ENCODE data around the gene ATP2C2.
"Not testable (repeated sequence)": the region's sequence is repeated elsewhere in the genome, so short reads cannot be mapped to it uniquely, and the experiment has no call there.

The ATP2C2 gene

GRCh38 chr16:84399912-84400311 lies 31.6 kb downstream of the ATP2C2 start:
- not testable (repeated sequence) for DNase-seq

DNA sequence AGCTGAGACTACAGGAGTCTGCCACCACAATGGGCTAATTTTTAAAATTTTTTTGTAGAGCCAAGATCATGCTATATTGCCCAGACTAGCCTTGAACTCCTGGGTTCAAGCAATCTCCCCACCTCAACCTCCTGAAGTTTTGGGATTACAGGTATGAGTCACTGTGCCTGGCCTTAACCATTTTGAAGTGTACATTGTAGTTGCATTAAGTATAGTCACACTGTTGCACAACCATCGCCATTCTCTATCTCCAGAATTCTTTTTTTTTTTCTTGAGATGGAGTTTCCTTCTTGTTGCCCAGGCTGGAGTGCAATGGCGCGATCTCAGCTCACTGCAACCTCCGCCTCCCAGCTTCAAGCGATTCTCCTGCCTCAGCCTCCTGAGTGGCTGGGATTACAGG lies 35.1 kb downstream of the ATP2C2 start:
- not testable (repeated sequence) for DNase-seq

DNA sequence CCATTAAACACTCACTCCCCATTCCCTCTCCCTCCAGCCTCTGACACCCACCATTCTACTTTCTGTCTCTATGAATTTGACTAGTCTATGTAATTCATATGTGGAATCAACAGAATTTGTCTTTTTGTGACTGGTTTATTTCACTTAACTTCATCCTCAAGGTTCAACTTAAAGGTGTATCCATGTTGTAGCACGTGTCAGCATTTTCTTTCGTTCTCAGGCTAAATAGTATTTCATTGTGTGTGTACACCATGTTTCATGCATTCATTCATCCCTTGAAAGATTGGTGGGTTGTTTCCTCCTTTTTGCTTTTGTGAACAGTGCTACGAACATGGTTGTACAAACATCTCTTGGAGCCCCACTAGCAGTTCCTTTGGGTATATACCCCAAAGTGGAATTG lies 36.0 kb downstream of the ATP2C2 start:
- DNase-seq, result no peak

GRCh38 chr16:84404936-84405639 lies 36.8 kb downstream of the ATP2C2 start:
- no peak for DNase-seq

DNA sequence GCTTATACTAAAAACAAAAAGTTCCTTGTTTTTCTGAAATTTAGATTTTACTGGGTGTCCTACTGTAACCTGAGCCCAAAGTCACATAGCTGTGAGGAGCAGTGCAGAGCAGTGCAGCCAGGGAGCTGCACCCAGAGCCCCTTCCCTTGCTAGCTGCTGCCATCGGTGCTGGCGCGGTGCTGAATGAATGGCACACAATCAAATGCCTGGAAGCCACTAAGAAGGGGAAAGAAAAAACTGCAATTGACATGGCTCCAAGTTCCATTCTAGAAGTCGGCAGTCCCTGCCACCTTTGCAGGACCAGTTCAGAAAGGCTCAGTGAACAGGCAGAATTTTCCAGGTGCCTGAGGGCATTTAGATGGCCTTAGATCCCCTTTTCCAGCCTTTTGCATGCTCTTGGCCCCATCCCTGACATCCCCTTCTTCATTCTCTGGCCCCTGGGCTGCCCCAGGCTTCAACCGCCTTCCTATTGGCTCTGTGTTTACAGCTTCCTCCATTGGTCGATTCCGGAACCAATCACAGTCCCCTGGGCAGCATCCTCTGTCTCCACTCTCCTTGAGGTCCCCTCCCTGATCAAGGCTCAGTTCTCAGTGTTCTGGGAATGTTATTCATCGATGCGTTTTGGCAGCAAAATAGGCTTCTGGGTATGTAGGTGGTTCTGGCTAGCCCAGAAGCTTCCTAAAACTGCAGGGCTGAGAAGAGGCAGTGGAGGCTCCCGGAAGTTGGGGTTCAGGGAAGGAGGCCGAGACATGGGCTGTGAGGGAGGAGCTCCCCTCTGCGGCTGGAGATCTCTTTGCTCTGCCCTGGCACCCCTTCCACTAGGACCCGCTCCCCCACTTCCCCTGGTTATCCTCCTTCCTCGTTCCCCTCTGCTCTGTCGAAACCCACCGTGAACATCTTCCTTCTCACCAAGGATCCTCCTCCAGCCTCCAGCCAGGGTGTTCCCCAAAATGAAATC lies 37.9 kb downstream of the ATP2C2 start:
- no peak for DNase-seq

DNA sequence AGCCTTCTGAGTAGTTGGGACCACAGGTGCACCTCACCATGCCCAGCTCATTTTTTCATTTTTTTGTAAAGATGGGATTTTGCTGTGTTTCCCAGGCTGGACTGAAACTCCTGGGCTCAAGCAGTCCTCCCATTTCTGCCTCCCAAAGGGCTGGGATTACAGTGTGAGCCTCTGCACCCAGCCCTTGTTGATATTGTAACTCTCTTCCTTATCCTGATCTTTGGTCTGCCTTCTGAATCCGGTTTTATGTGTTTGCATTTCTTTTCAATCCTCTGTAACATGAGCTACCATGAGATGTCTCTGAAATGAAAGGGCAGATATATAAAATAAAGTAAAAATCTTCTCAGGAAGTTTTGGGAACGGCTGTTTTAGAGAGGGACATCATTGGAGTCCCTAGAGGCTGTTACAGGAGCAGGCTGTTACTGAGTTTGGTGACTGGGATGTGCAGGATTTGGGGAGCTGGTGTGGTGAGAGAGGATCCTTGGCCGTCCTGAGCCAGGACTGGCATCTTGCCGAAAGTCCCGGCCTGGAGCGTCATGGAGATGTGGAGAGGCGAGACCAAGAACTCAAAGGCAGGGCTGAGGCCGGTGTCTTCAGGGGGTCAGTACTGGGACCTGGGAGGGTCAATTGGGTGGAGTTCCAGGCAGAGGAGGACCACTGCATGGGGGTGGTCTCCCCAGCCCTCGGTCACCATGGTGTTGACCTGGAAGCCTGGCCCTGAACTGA lies 39.4 kb downstream of the ATP2C2 start:
- DNase-seq, result no peak

GRCh38 chr16:84408314-84408690 lies 40.0 kb downstream of the ATP2C2 start:
- DNase-seq, result no peak

- DNase-seq, result no peak
Observed at GRCh38 chr16:84408856-84409255, 40.5 kb downstream of the ATP2C2 start.

DNA sequence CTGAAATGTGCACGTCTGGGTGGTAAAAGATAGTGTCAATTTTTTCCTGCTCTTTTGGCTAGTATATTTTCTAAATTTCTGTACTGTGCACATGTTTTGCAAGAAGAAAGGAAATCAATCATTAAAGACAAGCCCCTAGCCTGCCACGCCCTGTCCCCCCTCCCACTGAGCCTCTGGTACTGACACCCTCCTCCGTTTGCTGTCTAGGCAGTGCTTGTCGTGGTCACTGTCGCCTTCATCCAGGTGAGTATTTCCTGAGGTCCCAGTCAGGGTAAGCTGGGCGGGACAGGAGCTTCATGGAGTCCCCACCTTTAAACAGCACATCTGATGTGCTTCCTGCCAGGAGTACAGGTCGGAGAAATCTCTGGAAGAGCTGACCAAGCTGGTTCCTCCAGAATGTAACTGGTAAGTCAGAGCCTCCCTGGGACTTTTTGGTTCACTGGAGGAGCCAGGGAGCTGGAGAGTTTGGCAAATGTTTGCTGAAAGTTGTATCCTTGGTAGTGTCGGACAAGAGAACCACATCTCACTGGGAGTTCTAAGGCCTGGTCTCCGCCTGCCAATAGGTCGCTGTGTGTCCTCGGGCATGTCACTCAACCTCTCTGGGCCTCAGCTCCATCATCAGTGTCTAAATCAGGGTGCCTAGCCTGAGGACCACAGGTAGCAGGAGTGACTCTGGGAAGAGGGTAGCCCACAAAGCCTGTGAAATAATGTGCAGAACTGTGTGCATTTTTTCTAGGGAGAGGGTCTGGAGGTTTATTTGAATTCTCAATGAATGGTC lies 42.2 kb downstream of the ATP2C2 start:
- DNase-seq, result no peak

GRCh38 chr16:84411768-84412167 lies 43.4 kb downstream of the ATP2C2 start:
- no peak for DNase-seq

DNA sequence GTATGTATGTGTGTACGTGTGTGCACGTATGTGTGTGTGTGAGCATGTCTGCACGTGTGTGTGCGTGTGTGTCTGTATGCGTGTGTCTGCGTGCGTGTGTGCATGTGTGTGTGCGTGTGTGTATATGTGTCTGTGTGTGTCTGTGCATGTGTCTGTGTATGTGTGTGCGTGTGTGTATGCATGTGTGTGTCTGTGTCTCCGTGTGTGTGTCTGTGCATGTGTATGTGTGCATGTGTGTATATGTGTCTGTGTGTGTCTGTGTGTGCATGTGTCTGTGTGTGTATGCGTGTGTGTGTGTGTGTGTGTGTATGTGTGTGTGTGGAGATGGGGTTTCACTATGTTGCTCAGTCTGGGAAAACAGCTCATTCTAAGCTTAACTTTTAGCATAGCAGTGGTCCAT lies 43.9 kb downstream of the ATP2C2 start:
- DNase-seq, result no peak

GRCh38 chr16:84413244-84414004 lies 45.1 kb downstream of the ATP2C2 start:
- DNase-seq, result no peak

GRCh38 chr16:84414789-84415326 lies 46.5 kb downstream of the ATP2C2 start:
- no peak for DNase-seq

- no peak for DNase-seq
Observed at GRCh38 chr16:84416407-84417321, 48.3 kb downstream of the ATP2C2 start.

DNA sequence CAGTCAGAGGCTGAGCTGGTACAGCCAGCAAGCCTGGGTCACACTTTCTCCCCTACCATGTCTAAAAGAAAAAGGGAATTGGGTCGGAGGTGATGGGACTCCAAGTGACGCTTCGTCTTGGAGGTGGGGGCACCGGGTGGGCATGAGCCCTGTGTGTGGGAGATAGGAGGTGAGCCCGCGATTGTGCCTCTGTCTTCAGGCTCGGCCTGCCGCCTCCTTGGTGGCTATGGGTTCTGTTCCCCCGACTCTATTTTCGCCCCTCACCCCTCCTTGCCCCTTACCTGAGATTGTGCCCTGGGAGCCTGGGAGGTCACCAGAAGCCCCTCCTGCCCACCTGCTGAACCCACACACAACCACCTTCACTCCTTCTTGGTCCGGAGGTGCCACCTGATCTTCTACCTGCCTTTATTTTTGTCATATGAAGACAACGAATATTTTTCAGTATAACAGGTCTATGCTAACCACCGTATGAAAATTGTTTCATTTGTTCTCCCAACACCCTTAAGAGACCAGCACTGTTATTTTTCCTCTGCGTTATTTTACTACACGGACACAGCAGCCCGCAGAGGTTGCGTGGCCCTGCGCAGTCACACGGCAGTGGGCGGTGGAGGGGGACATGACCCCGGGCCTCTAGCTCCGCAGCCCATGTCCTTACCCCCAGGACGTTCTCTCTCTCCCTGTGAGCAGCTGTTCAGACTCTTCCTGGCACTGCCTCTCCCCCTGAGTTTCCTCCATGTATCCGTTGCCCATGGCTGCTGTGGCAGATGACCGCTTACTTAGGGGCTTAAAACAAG lies 49.9 kb downstream of the ATP2C2 start:
- no peak for DNase-seq

- no peak for DNase-seq
Observed at GRCh38 chr16:84419730-84420129, 51.4 kb downstream of the ATP2C2 start.

- not testable (repeated sequence) for DNase-seq
Observed at GRCh38 chr16:84420556-84420955, 52.2 kb downstream of the ATP2C2 start.

- no peak for DNase-seq
Observed at GRCh38 chr16:84421081-84421937, 53.0 kb downstream of the ATP2C2 start.

DNA sequence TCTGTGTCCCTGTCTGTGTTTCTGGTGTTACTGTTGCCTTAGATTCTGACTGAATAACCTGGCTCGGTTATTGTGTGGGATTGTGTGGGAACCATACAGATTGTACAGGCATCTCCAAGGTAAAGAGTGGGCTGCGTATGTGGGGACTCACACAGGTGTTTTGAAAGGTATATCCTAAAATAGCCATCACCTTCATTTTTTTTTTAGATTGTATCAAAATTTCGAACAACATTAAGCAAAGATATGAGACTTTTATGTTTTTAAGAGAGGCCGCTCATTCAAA lies 53.5 kb downstream of the ATP2C2 start:
- DNase-seq, result no peak

Data from CD4-positive, alpha-beta T cell treated with Interleukin-21 for 1 hour (primary cell).